GM12878 (cell line): ENCODE measurements around the gene PFKFB3.

Experiments
- ASH2L ChIP-seq: fragments of 300-600, 200-600 bp; sonication (generic); IDR thresholded peaks from 2 replicates; pipeline ENCODE4 v1.6.1; 2017; ENCODE audit warnings: low read depth, mild to moderate bottlenecking, borderline replicate concordance
- ATF2 ChIP-seq: IDR thresholded peaks from 2 replicates; pipeline ENCODE4 v1.6.1; 2012; ENCODE audit warnings: low read length, inconsistent platforms
- CTCF ChIP-seq, 3 experiments: IDR thresholded peaks in 2 of 3; conservative IDR thresholded peaks in 1 of 3; 2 replicates each; pipeline ENCODE4 v1.5.1; 2011; ENCODE audit warnings: low read depth in 3 of 3, low read length in 3 of 3, mild to moderate bottlenecking in 3 of 3, control low read depth in 2 of 3, moderate library complexity in 2 of 3, inconsistent platforms in 1 of 3, mixed read lengths in 1 of 3; ENCODE audit not compliant: control insufficient read depth in 2 of 3, insufficient read depth in 1 of 3; ENCODE audit errors: extremely low read depth in 1 of 3
- EZH2 ChIP-seq: IDR thresholded peaks from 2 replicates; pipeline ENCODE4 v1.6.1; 2012; ENCODE audit warnings: low read depth, mild to moderate bottlenecking, control low read depth, inconsistent platforms, low read length, borderline replicate concordance; ENCODE audit not compliant: control insufficient read depth
- HDAC2 ChIP-seq: fragments of 200-600 bp; sonication (generic); IDR thresholded peaks from 2 replicates; pipeline ENCODE4 v1.6.1; 2017
- MXI1 ChIP-seq: fragments of 150-350 bp; IDR thresholded peaks from 2 replicates; pipeline ENCODE4 v1.6.1; 2011; ENCODE audit warnings: low read depth, mild to moderate bottlenecking, inconsistent platforms, low read length, improper control_type of control experiment
- NFIC ChIP-seq: IDR thresholded peaks from 2 replicates; pipeline ENCODE4 v1.6.1; 2012; ENCODE audit warnings: low read depth, mild to moderate bottlenecking, inconsistent platforms, low read length, moderate library complexity
- NR2C1 ChIP-seq: fragments of 450-650 bp; IDR thresholded peaks from 2 replicates; pipeline ENCODE4 v1.6.1; 2017; ENCODE audit warnings: antibody characterized with exemption, mild to moderate bottlenecking, moderate library complexity
- NR2C2 ChIP-seq: IDR thresholded peaks from 2 replicates; pipeline ENCODE4 v1.6.1; 2011; ENCODE audit warnings: borderline replicate concordance, low read depth; ENCODE audit not compliant: control insufficient read depth, insufficient read length
- POLR2A ChIP-seq: IDR thresholded peaks from 2 replicates; pipeline ENCODE4 v1.6.1; 2011; ENCODE audit warnings: low read depth, mild to moderate bottlenecking, low read length
- POLR2AphosphoS5 ChIP-seq: IDR thresholded peaks from 2 replicates; pipeline ENCODE4 v1.6.1; 2011; ENCODE audit warnings: mild to moderate bottlenecking, low read length, inconsistent platforms
- REST ChIP-seq: IDR thresholded peaks from 2 replicates; pipeline ENCODE4 v1.6.1; 2012; ENCODE audit warnings: mild to moderate bottlenecking, low read depth, low read length
- SIN3A ChIP-seq: IDR thresholded peaks from 2 replicates; pipeline ENCODE4 v1.6.1; 2012; ENCODE audit warnings: low read depth, low read length, improper control_type of control experiment

GRCh38 chr10:6299743-6300105 is 97.0 kb downstream of the PFKFB3 start:
- TF ChIP-seq CTCF (IDR thresholded peaks at IDR 0.05 in 2 of 3, conservative IDR thresholded peaks at IDR 0.05 in 1 of 3; ENCODE audit: control insufficient read depth in 2 of 3, extremely low read depth in 1 of 3, insufficient read depth in 1 of 3, low read depth in 3 of 3, low read length in 3 of 3) (no peak), SIN3A (no peak), ATF2 (no peak), MXI1 (no peak), POLR2A (no peak), ASH2L (no peak), HDAC2 (no peak), REST (no peak), NR2C1 (no peak), POLR2AphosphoS5 (no peak), NFIC (no peak), EZH2 (no peak), NR2C2 (no peak)
